H1 (cell line): Measurements from ENCODE around the gene SEPTIN5. TPM values are rescaled to one million over a fixed set of nuclear protein-coding genes. Genes with fewer than 3 reads are reported as not detected.
A peak's percentile ranks its signal among the peaks of the same experiment; 100 is the strongest.

ENCODE experiments used
- CTCF ChIA-PET: fragments of 300-600 bp; sonication (Branson Sonifier 250); formaldehyde crosslinking; loops from one replicate; lab custom pipeline; 2021; ENCODE audit not compliant: partially characterized antibody; lab: Charles Lee
- POLR2A ChIA-PET: fragments of 300-600 bp; sonication (Branson Sonifier 250); formaldehyde crosslinking; loops from one replicate; lab custom pipeline; 2021; ENCODE audit warnings: inconsistent platforms; ENCODE audit not compliant: partially characterized antibody; lab: Charles Lee
- DNase-seq, 2 experiments: peaks; one replicate each; pipeline versions ENCODE4 v3.0.0 to v3.0.0-alpha.2; 2010 to 2022; ENCODE audit warnings: low spot score in 2 of 2, low read depth in 1 of 2, mixed read lengths in 1 of 2
- FAIRE-seq: peaks from 2 replicates; lab custom pipeline; 2011; peaks lifted over from hg19 to GRCh38; lab: Jason Lieb, UNC
- H2AFZ ChIP-seq: 2 replicates; pipeline ENCODE4 v1.8.1; 2012; ENCODE audit warnings: low read length, inconsistent platforms
- H2AK5ac ChIP-seq: 2 replicates; pipeline ENCODE4 v1.6.1; 2013; ENCODE audit warnings: low read depth, low read length
- H2BK120ac ChIP-seq: replicated peaks from 2 replicates; pipeline ENCODE3; 2013; ENCODE audit warnings: low read depth, low read length, inconsistent platforms
- H2BK12ac ChIP-seq: 2 replicates; pipeline ENCODE4 v1.6.1; 2013; ENCODE audit warnings: low read depth, low read length
- H2BK15ac ChIP-seq: 2 replicates; pipeline ENCODE4 v1.6.1; 2013; ENCODE audit warnings: low read length
- H2BK20ac ChIP-seq: 2 replicates; pipeline ENCODE4 v1.6.1; 2013; ENCODE audit warnings: low read length
- H2BK5ac ChIP-seq: 2 replicates; pipeline ENCODE4 v1.6.1; 2013; ENCODE audit warnings: low read depth, low read length
- H3K14ac ChIP-seq: 2 replicates; pipeline ENCODE4 v1.6.1; 2013; ENCODE audit warnings: inconsistent platforms; ENCODE audit not compliant: insufficient read length
- H3K18ac ChIP-seq: 2 replicates; pipeline ENCODE4 v1.6.1; 2013; ENCODE audit warnings: low read length; ENCODE audit errors: extremely low read depth
- H3K23ac ChIP-seq: 2 replicates; pipeline ENCODE4 v1.6.1; 2013; ENCODE audit warnings: inconsistent platforms; ENCODE audit not compliant: insufficient read length
- H3K23me2 ChIP-seq: 2 replicates; pipeline ENCODE4 v1.6.1; 2013; ENCODE audit warnings: low read depth, low read length
- H3K27ac ChIP-seq: 2 replicates; pipeline ENCODE4 v1.6.1; 2011; ENCODE audit warnings: low read depth, low read length, inconsistent platforms
- H3K27me3 ChIP-seq, 4 experiments: replicated peaks in 1 of 4; 1 replicate in 1 of 4; 2 replicates in 3 of 4; pipeline versions ENCODE4 v1.6.1 to v1.8.1; 2011 to 2013; ENCODE audit warnings: low read length in 3 of 4, mild to moderate bottlenecking in 3 of 4, inconsistent platforms in 2 of 4, mixed read lengths in 2 of 4, moderate library complexity in 1 of 4; ENCODE audit not compliant: control insufficient read depth in 3 of 4, insufficient read depth in 3 of 4; ENCODE audit errors: extremely low read depth in 1 of 4
- H3K36me3 ChIP-seq, 4 experiments: 2 replicates each; pipeline versions ENCODE4 v1.6.1 to v1.8.1; 2011 to 2013; ENCODE audit warnings: mild to moderate bottlenecking in 4 of 4, low read length in 3 of 4, moderate library complexity in 2 of 4, control low read depth in 1 of 4, inconsistent platforms in 1 of 4; ENCODE audit not compliant: insufficient read depth in 4 of 4, control insufficient read depth in 2 of 4
- H3K4ac ChIP-seq: replicated peaks from 2 replicates; pipeline ENCODE3; 2013; ENCODE audit warnings: low read length, low read depth, mixed read lengths, inconsistent platforms; ENCODE audit not compliant: insufficient read length
- H3K4me1 ChIP-seq, 4 experiments: replicated peaks in 1 of 4; 1 replicate in 1 of 4; 2 replicates in 3 of 4; pipeline versions ENCODE4 v1.6.1 to v1.8.1; 2011 to 2013; ENCODE audit warnings: low read length in 3 of 4, inconsistent platforms in 2 of 4, mixed read lengths in 1 of 4; ENCODE audit not compliant: insufficient read depth in 4 of 4, control insufficient read depth in 3 of 4
- H3K4me2 ChIP-seq, 2 experiments: 2 replicates each; pipeline versions ENCODE4 v1.6.1 to v1.8.1; 2011 to 2013; ENCODE audit warnings: low read depth in 2 of 2, low read length in 2 of 2, control low read depth in 1 of 2, inconsistent platforms in 1 of 2, mild to moderate bottlenecking in 1 of 2; ENCODE audit not compliant: insufficient read depth in 1 of 2
- H3K4me3 ChIP-seq, 4 experiments: fragments of 200-600, 300-600 bp in 1 of 4; sonication (generic), shearing (Covaris generic), sonication (Bioruptor Twin) in 1 of 4; 2 replicates each; pipeline versions ENCODE4 v1.5.1 to v1.8.1; 2011 to 2016; ENCODE audit warnings: low read length in 4 of 4, low read depth in 3 of 4, control low read depth in 2 of 4, inconsistent platforms in 2 of 4, mild to moderate bottlenecking in 2 of 4, mixed read lengths in 1 of 4, moderate library complexity in 1 of 4; ENCODE audit not compliant: insufficient read depth in 2 of 4; ENCODE audit errors: extremely low read depth in 1 of 4
- H3K56ac ChIP-seq: replicated peaks from 2 replicates; pipeline ENCODE3; 2013; ENCODE audit warnings: low read depth, mild to moderate bottlenecking, mixed read lengths, low read length, inconsistent platforms; ENCODE audit not compliant: insufficient read length
- H3K79me1 ChIP-seq: 2 replicates; pipeline ENCODE4 v1.6.1; 2013; ENCODE audit warnings: low read depth, low read length, control low read depth
- H3K79me2 ChIP-seq, 2 experiments: 2 replicates each; pipeline versions ENCODE4 v1.6.1 to v1.8.1; 2012 to 2013; ENCODE audit warnings: low read length in 2 of 2, mild to moderate bottlenecking in 2 of 2, inconsistent platforms in 1 of 2; ENCODE audit not compliant: insufficient read depth in 2 of 2, control insufficient read depth in 1 of 2
- H3K9ac ChIP-seq, 4 experiments: replicated peaks in 1 of 4; 1 replicate in 1 of 4; 2 replicates in 3 of 4; pipeline versions ENCODE4 v1.6.1 to v1.8.1; 2011 to 2013; ENCODE audit warnings: low read depth in 3 of 4, low read length in 3 of 4, control low read depth in 2 of 4, mild to moderate bottlenecking in 2 of 4, moderate library complexity in 2 of 4, inconsistent platforms in 1 of 4; ENCODE audit errors: extremely low read depth in 1 of 4
- H3K9me3 ChIP-seq, 2 experiments: 2 replicates each; pipeline versions ENCODE4 v1.6.1 to v1.8.1; 2012 to 2013; ENCODE audit warnings: mild to moderate bottlenecking in 2 of 2, moderate library complexity in 2 of 2, control low read depth in 1 of 2, inconsistent platforms in 1 of 2, low read depth in 1 of 2, low read length in 1 of 2, mixed read lengths in 1 of 2; ENCODE audit not compliant: insufficient read depth in 2 of 2
- H4K20me1 ChIP-seq, 2 experiments: replicated peaks in 1 of 2; 2 replicates each; pipeline versions ENCODE3 to v1.8.1; 2011 to 2013; ENCODE audit warnings: inconsistent platforms in 2 of 2, low read length in 2 of 2, mild to moderate bottlenecking in 1 of 2; ENCODE audit not compliant: insufficient read depth in 2 of 2, control insufficient read depth in 1 of 2
- H4K5ac ChIP-seq: 2 replicates; pipeline ENCODE4 v1.6.1; 2013; ENCODE audit warnings: low read length, low read depth, mixed read lengths, inconsistent platforms; ENCODE audit not compliant: insufficient read length
- H4K8ac ChIP-seq: 2 replicates; pipeline ENCODE4 v1.8.0; 2013; ENCODE audit warnings: mild to moderate bottlenecking, moderate library complexity, low read length, inconsistent platforms; ENCODE audit not compliant: insufficient read depth; ENCODE audit errors: extremely low read depth
- H4K91ac ChIP-seq: replicated peaks from 2 replicates; pipeline ENCODE3; 2013; ENCODE audit warnings: low read length, mixed read lengths, inconsistent platforms; ENCODE audit not compliant: insufficient read length
- ATF2 ChIP-seq: IDR thresholded peaks from 2 replicates; pipeline ENCODE4 v1.6.1; 2012; ENCODE audit warnings: low read length, inconsistent platforms
- ATF3 ChIP-seq: IDR thresholded peaks from 2 replicates; pipeline ENCODE4 v1.6.1; 2011; ENCODE audit warnings: low read depth, mild to moderate bottlenecking, low read length; ENCODE audit not compliant: insufficient read depth
- CBX8 ChIP-seq: fragments of 300-800, 300-1000 bp; sonication (generic); IDR thresholded peaks from 2 replicates; pipeline ENCODE4 v1.7.1; 2016; ENCODE audit warnings: low read depth, low read length, borderline replicate concordance
- CHD2 ChIP-seq: IDR thresholded peaks from 2 replicates; pipeline ENCODE4 v1.6.1; 2012; ENCODE audit warnings: low read length, improper control_type of control experiment
- CREB1 ChIP-seq: IDR thresholded peaks from 2 replicates; pipeline ENCODE4 v1.6.1; 2012; ENCODE audit warnings: inconsistent platforms
- EGR1 ChIP-seq: IDR thresholded peaks from 2 replicates; pipeline ENCODE4 v1.6.1; 2011; ENCODE audit warnings: low read depth, low read length, borderline replicate concordance
- POLR2AphosphoS5 ChIP-seq: IDR thresholded peaks from 2 replicates; pipeline ENCODE4 v1.6.1; 2011; ENCODE audit warnings: low read depth, low read length
- RAD21 ChIP-seq, 2 experiments: IDR thresholded peaks in 1 of 2; conservative IDR thresholded peaks in 1 of 2; 2 replicates each; pipeline ENCODE4 v1.6.1; 2011; ENCODE audit warnings: low read depth in 2 of 2, low read length in 2 of 2, improper control_type of control experiment in 1 of 2, inconsistent platforms in 1 of 2, mild to moderate bottlenecking in 1 of 2, moderate library complexity in 1 of 2
- RNF2 ChIP-seq: fragments of 200-900, 300-1000 bp; sonication (generic); IDR thresholded peaks from 2 replicates; pipeline ENCODE4 v1.7.1; 2016; ENCODE audit warnings: borderline replicate concordance, low read depth, mild to moderate bottlenecking, antibody characterized with exemption, low read length; ENCODE audit not compliant: poor library complexity, severe bottlenecking; ENCODE audit errors: missing control alignments
- SP2 ChIP-seq: IDR thresholded peaks from 2 replicates; pipeline ENCODE4 v1.6.1; 2012; ENCODE audit warnings: mild to moderate bottlenecking, low read length, inconsistent platforms
- TEAD4 ChIP-seq: IDR thresholded peaks from 2 replicates; pipeline ENCODE4 v1.6.1; 2012; ENCODE audit warnings: low read depth, low read length, inconsistent platforms, mixed read lengths
- WGBS, 2 experiments: shearing (Covaris generic) in 1 of 2; methylation state at CpG; one replicate each; pipeline versions ENCODE4 v1.1.6 to v1.1.7; 2013 to 2015; ENCODE audit warnings: low lambda C conversion rate in 2 of 2, mixed read lengths in 2 of 2, inconsistent platforms in 1 of 2, low coverage in 1 of 2, missing lambda C conversion rate in 1 of 2; ENCODE audit not compliant: insufficient replicate concordance in 2 of 2, insufficient coverage in 1 of 2, insufficient read length in 1 of 2; ENCODE audit errors: extremely low coverage in 1 of 2, missing lambda C conversion rate in 1 of 2; 5-methylcytosine and 5-hydroxymethylcytosine counted together
- polyA plus RNA-seq, 7 experiments: library from polyadenylated mRNA; depleted of rRNA in 3 of 7; stranded (reverse) in 5 of 7; unstranded in 2 of 7; fragments of >200 nt in 5 of 7; fragments of 200-250 nt in 2 of 7; gene quantifications; 1 replicate in 5 of 7; 2 replicates in 1 of 7; 4 replicates in 1 of 7; pipeline versions ENCODE4 v1.2.1 to v1.2.3, GENCODE V29; 2011 to 2013; ENCODE audit warnings: missing spikeins in 2 of 7, mixed read lengths in 2 of 7
- total RNA-seq: library from RNA; stranded (reverse); fragmentation: NEBNext Ultra II Directional; extraction: Animal tissue kit (Norgen Biotek cat#: 25700); gene quantifications from 2 replicates; pipeline ENCODE4 v1.2.1, GENCODE V29; 2021

SEPTIN5 gene
- total and polyA plus RNA-seq, 2 of the 8 experiments (the other 6 are each of a cell fraction or from before 2014, with no cell fraction given), result 6.0 to 8.6 TPM

- Histone ChIP-seq H2BK15ac (0 out of 2 replicates have a peak overlapping the region, but pooled peaks have one; percentile 95), H4K8ac (no peak overlapping the region), H3K4me3 (no peak overlapping the region), H2BK12ac (peak overlapping the region; percentile 29; the same call in 1 of the 2 replicates), H3K36me3 (no peaks in the 10 kb centered on the region; a peak in 1 of 8 replicates), H3K56ac (no peak overlapping the region), H3K23ac (no peak overlapping the region), H3K9ac (no peak overlapping the region), H2AK5ac (no peak overlapping the region), H3K4me2 (no peak overlapping the region), H3K23me2 (peaks cover 9% of the 10 kb centered on the region; the same call in 1 of the 2 replicates), H4K91ac (no peak overlapping the region), H3K79me1 (no peaks in the 10 kb centered on the region), H4K5ac (no peak overlapping the region), H2BK5ac (no peak overlapping the region), H3K14ac (no peak overlapping the region), H3K27me3 (peaks cover 40 to 71% (median 64%) of the 10 kb centered on the region in 4 experiments), H4K20me1 (peaks cover 2 to 19% of the 10 kb centered on the region in 2 experiments), H3K4me1 (peaks cover 0 to 20% (median 8%) of the 10 kb centered on the region in 4 experiments; a peak in 5 of 7 replicates), H2AFZ (no peak overlapping the region), H3K79me2 (no peaks in the 10 kb centered on the region), H2BK20ac (no peak overlapping the region), H3K27ac (no peak overlapping the region), H2BK120ac (no peak overlapping the region)
- POLR2A ChIA-PET, result no interaction called here
- CTCF ChIA-PET, result interaction anchor here (6.3 to 7.0 kb wide), 2 partner anchors 23 to 187 kb away, joined by 145 to 168 read pairs; no protein-coding TSS in a partner anchor
- FAIRE-seq, result no peak
- DNase-seq, result no peak
- TF ChIP-seq CBX8 (no peak), RNF2 (no peak), EGR1 (no peak), CREB1 (no peak), CHD2 (no peak), ATF2 (no peak), POLR2AphosphoS5 (no peak), ATF3 (no peak), TEAD4 (no peak), SP2 (no peak), RAD21 (IDR thresholded peaks at IDR 0.05 in 1 of 2, conservative IDR thresholded peaks at IDR 0.05 in 1 of 2; ENCODE audit: low read depth in 2 of 2, low read length in 2 of 2) (no peak)
- TF ChIP-seq, all 59 proteins: peak for 0
- Histone ChIP-seq H3K18ac (no peak overlapping the region), H3K9me3 (no peaks in the 10 kb centered on the region), H3K4ac (no peak overlapping the region)
- 90% methylated on average over 6 of the region's 6 CpGs; no CpG with 5 or more reads in 1 of the 2 experiments for WGBS, 2 experiments
Measured at GRCh38 chr22:19728271-19728670, 14.0 kb downstream of the SEPTIN5 start.
